Endothelial cell of umbilical vein (primary cell): ENCODE measurements around the gene EFR3B. TPM values are rescaled to one million over a fixed set of nuclear protein-coding genes. Genes with fewer than 3 reads are reported as not detected.

Experiments
- BruUV-seq: library from RNA; stranded (reverse); fragments of 400-500 nt; replicated peaks from 2 replicates; lab custom pipeline; 2021; lab: Mats Ljungman, UMichigan
- CTCF ChIA-PET: fragments of 300-600, 350-600 bp; sonication (Branson Sonifier 250); formaldehyde crosslinking; loops from one replicate; lab custom pipeline; 2021; ENCODE audit warnings: antibody characterized with exemption, inconsistent platforms; lab: Charles Lee
- POLR2A ChIA-PET: fragments of 300-600, 350-600 bp; sonication (Branson Sonifier 250); formaldehyde crosslinking; loops from one replicate; lab custom pipeline; 2021; ENCODE audit warnings: antibody characterized with exemption, inconsistent platforms; lab: Charles Lee
- DNase-seq: peaks from one replicate; pipeline ENCODE4 v3.0.0-alpha.2; 2011; ENCODE audit warnings: low read depth, low spot score
- FAIRE-seq: peaks from 2 replicates; lab custom pipeline; 2011; peaks lifted over from hg19 to GRCh38; lab: Jason Lieb, UNC
- H2AFZ ChIP-seq: 2 replicates; pipeline ENCODE4 v1.6.0; 2012; ENCODE audit warnings: low read depth, low read length, control low read depth, inconsistent platforms
- H3K27ac ChIP-seq: 2 replicates; pipeline ENCODE4 v1.5.1; 2011; ENCODE audit warnings: low read depth, mild to moderate bottlenecking, control low read depth, low read length, moderate library complexity; ENCODE audit not compliant: insufficient read depth
- H3K27me3 ChIP-seq, 2 experiments: 2 replicates each; pipeline versions ENCODE4 v1.6.0 to v1.6.1; 2011; ENCODE audit warnings: low read length in 2 of 2, mixed read lengths in 1 of 2; ENCODE audit not compliant: control insufficient read depth in 2 of 2, insufficient read depth in 2 of 2
- H3K36me3 ChIP-seq, 2 experiments: 2 replicates in 1 of 2; 3 replicates in 1 of 2; pipeline ENCODE4 v1.5.1; 2011; ENCODE audit warnings: low read length in 2 of 2, mild to moderate bottlenecking in 1 of 2, moderate library complexity in 1 of 2; ENCODE audit not compliant: control insufficient read depth in 2 of 2, insufficient read depth in 2 of 2; ENCODE audit errors: extremely low read depth in 1 of 2
- H3K4me1 ChIP-seq: 3 replicates; pipeline ENCODE4 v1.5.1; 2011; ENCODE audit warnings: mild to moderate bottlenecking, low read length; ENCODE audit not compliant: control insufficient read depth, insufficient read depth; ENCODE audit errors: extremely low read depth
- H3K4me2 ChIP-seq: 2 replicates; pipeline ENCODE4 v1.6.1; 2011; ENCODE audit warnings: low read length, control low read depth, mixed read lengths; ENCODE audit not compliant: insufficient read depth
- H3K4me3 ChIP-seq, 3 experiments: fragments of 200-600 bp in 1 of 3; sonication (generic), shearing (Covaris generic) in 1 of 3; replicated peaks in 1 of 3; 2 replicates each; pipeline ENCODE4 v1.5.1; 2011 to 2016; ENCODE audit warnings: control low read depth in 3 of 3, low read length in 3 of 3, mild to moderate bottlenecking in 2 of 3, inconsistent platforms in 1 of 3, low read depth in 1 of 3, moderate library complexity in 1 of 3; ENCODE audit not compliant: insufficient read depth in 1 of 3
- H3K79me2 ChIP-seq: 2 replicates; pipeline ENCODE4 v1.6.0; 2012; ENCODE audit warnings: low read length, inconsistent platforms; ENCODE audit not compliant: control insufficient read depth, insufficient read depth
- H3K9ac ChIP-seq: replicated peaks from 2 replicates; pipeline ENCODE3; 2011; ENCODE audit warnings: low read length, control low read depth; ENCODE audit not compliant: insufficient read depth; ENCODE audit errors: extremely low read depth
- H3K9me1 ChIP-seq: replicated peaks from 3 replicates; pipeline ENCODE4 v1.6.0; 2011; ENCODE audit warnings: mild to moderate bottlenecking, low read length; ENCODE audit not compliant: control insufficient read depth, insufficient read depth; ENCODE audit errors: extremely low read depth
- H3K9me3 ChIP-seq: replicated peaks from 2 replicates; pipeline ENCODE4 v1.5.1; 2012; ENCODE audit warnings: low read length, inconsistent platforms; ENCODE audit not compliant: control insufficient read depth, insufficient read depth
- H4K20me1 ChIP-seq: replicated peaks from 2 replicates; pipeline ENCODE3; 2011; ENCODE audit warnings: mild to moderate bottlenecking, low read length; ENCODE audit not compliant: control insufficient read depth, insufficient read depth; ENCODE audit errors: extremely low read depth
- CTCF ChIP-seq, 2 donors: IDR thresholded peaks; 1 replicate in 1 of 2; 2 replicates in 1 of 2; pipeline ENCODE4 v1.5.1; 2011; ENCODE audit warnings: low read length in 2 of 2, mild to moderate bottlenecking in 2 of 2, moderate library complexity in 2 of 2, control low read depth in 1 of 2, inconsistent platforms in 1 of 2, low read depth in 1 of 2; ENCODE audit not compliant: insufficient read depth in 1 of 2; ENCODE audit errors: extremely low read depth in 1 of 2
- FOS ChIP-seq: IDR thresholded peaks from 2 replicates; pipeline ENCODE4 v1.6.1; 2011; ENCODE audit warnings: mild to moderate bottlenecking, low read length, moderate library complexity, borderline replicate concordance; ENCODE audit not compliant: insufficient read depth
- JUN ChIP-seq: IDR thresholded peaks from 2 replicates; pipeline ENCODE4 v1.6.1; 2011; ENCODE audit warnings: borderline replicate concordance, low read depth; ENCODE audit not compliant: insufficient read length, insufficient read depth
- MYC ChIP-seq: IDR thresholded peaks from one replicate; pipeline ENCODE4 v1.6.1; 2011; ENCODE audit warnings: mild to moderate bottlenecking, low read depth, low read length
- POLR2AphosphoS5 ChIP-seq: IDR thresholded peaks from 2 replicates; pipeline ENCODE4 v1.6.1; 2012; ENCODE audit warnings: low read depth, mild to moderate bottlenecking, control low read depth, low read length, moderate library complexity; ENCODE audit not compliant: insufficient read depth
- dilution Hi-C: fragments of 300-500 bp; cut with MboI; formaldehyde crosslinking; loops from one replicate; pipeline ENCODE4 v1.15.0; 2019; ENCODE audit warnings: low sequenced_read_pairs; ENCODE audit not compliant: extremely low pct_ligation_motif_present
- intact Hi-C: fragments of 100-400 bp; cut with micrococcal nuclease; formaldehyde crosslinking; loops from one replicate; pipeline ENCODE4 v1.10.0; 2022
- polyA plus RNA-seq, 4 experiments: library from polyadenylated mRNA; depleted of rRNA in 3 of 4; stranded (reverse) in 3 of 4; unstranded in 1 of 4; fragments of >200 nt; gene quantifications; 2 replicates each; pipeline versions ENCODE4 v1.2.1 to v1.2.3, GENCODE V29; 2011 to 2012; ENCODE audit warnings: missing spikeins in 1 of 4
- total RNA-seq: library from RNA; stranded (reverse); gene quantifications from 2 replicates; pipeline ENCODE4 v1.2.3, GENCODE V29; 2021

Gene EFR3B
- total and polyA plus RNA-seq, 2 donors (not counting 3 experiments of a cell fraction or from before 2014, with no cell fraction given), result 0.15 to 0.77 TPM

- Histone ChIP-seq H2AFZ (no peak overlapping the region), H3K4me2 (no peak overlapping the region), H4K20me1 (no peaks in the 10 kb centered on the region), H3K9me1 (no peaks in the 10 kb centered on the region), H3K27me3 (peaks cover 2 to 14% of the 10 kb centered on the region in 2 experiments), H3K36me3 (no peaks in the 10 kb centered on the region), H3K4me3 (no peak overlapping the region), H3K27ac (no peak overlapping the region), H3K9me3 (no peaks in the 10 kb centered on the region), H3K4me1 (no peaks in the 10 kb centered on the region), H3K9ac (no peak overlapping the region), H3K79me2 (no peaks in the 10 kb centered on the region)
- intact Hi-C loops (no loop called here), dilution Hi-C loops (no loop called here)
- CTCF ChIA-PET, result no interaction called here
- BruUV-seq, result no TSS peak
- no peak for TF ChIP-seq FOS
- no peak for TF ChIP-seq JUN
- FAIRE-seq (no peak), DNase-seq (no peak)
- POLR2A ChIA-PET, result no interaction called here
Observed at GRCh38 chr2:25176541-25177181, 134.8 kb downstream of the EFR3B start.

GRCh38 chr2:25177211-25177611, 135.3 kb downstream of the EFR3B start:
- CTCF ChIA-PET, result interaction anchor here (0.6 kb wide), 1 partner anchor 13 kb away, joined by 3 read pairs; no protein-coding TSS in a partner anchor
- Histone ChIP-seq H3K4me1 (no peaks in the 10 kb centered on the region), H3K79me2 (no peaks in the 10 kb centered on the region), H3K36me3 (no peaks in the 10 kb centered on the region), H4K20me1 (no peaks in the 10 kb centered on the region), H3K27me3 (peaks cover 2 to 14% of the 10 kb centered on the region in 2 experiments), H3K27ac (no peak overlapping the region), H3K9ac (no peak overlapping the region), H3K4me3 (no peak overlapping the region), H3K9me1 (no peaks in the 10 kb centered on the region), H2AFZ (no peak overlapping the region), H3K4me2 (no peak overlapping the region), H3K9me3 (no peaks in the 10 kb centered on the region)
- TF ChIP-seq CTCF (IDR thresholded peaks at IDR 0.05; ENCODE audit: extremely low read depth in 1 of 2, insufficient read depth in 1 of 2, low read depth in 1 of 2, low read length in 2 of 2), result no peak
- no peak for TF ChIP-seq POLR2AphosphoS5
- no peak for TF ChIP-seq MYC
- no peak for TF ChIP-seq JUN
- no peak for TF ChIP-seq FOS
- POLR2A ChIA-PET, result no interaction called here
- intact Hi-C loops (no loop called here), dilution Hi-C loops (no loop called here)
- DNase-seq (no peak), FAIRE-seq (no peak)
- no TSS peak for BruUV-seq
